Measurements from ENCODE around the gene LCN6.
A peak's percentile ranks its signal among the peaks of the same experiment; 100 is the strongest.
"Not testable (repeated sequence)": the region's sequence is repeated elsewhere in the genome, so short reads cannot be mapped to it uniquely, and the experiment has no call there.

Gene LCN6, protein sequence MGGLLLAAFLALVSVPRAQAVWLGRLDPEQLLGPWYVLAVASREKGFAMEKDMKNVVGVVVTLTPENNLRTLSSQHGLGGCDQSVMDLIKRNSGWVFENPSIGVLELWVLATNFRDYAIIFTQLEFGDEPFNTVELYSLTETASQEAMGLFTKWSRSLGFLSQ

GRCh38 chr9:136748201-136748600, at the start of gene LCN6:
LCN6 (minus strand) TSS chr9:136748525; CDS start chr9:136748483, 42 bp downstream.
- no peak for DNase-seq

GRCh38 chr9:136796775-136797347, 48.5 kb upstream of the LCN6 start:
- not testable (repeated sequence) for DNase-seq

DNA sequence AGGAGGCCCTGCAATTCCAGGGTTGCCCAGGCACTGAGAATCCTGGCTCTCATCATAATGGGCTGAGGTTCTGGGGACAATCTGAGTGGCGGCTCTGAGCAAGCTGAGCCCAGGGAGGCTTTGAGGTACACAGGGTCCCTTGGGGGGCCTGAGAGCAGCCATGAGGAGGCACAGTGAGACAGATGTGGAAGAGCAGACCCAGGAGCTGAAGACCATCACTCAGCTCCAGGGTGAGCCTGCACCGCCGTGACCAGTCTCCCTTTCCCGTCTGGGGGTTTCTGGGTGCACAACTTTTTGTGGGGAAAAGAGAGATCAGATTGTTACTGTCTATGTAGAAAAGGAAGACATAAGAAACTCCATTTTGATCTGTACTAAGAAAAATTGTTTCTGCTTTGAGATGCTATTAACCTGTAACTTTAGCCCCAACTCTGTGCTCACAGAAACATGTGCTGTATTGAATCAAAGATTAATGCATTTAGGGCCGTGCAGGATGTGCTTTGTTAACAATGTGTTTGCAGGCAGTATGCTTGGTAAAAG, 48.0 kb upstream of the LCN6 start, which contains the start of gene CCDC183:
TSS of gene CCDC183 (plus strand) at position 101 of the 537 bp plus-strand sequence. CDS start at position 161, 60 bp downstream.
- DNase-seq = no peak

DNA sequence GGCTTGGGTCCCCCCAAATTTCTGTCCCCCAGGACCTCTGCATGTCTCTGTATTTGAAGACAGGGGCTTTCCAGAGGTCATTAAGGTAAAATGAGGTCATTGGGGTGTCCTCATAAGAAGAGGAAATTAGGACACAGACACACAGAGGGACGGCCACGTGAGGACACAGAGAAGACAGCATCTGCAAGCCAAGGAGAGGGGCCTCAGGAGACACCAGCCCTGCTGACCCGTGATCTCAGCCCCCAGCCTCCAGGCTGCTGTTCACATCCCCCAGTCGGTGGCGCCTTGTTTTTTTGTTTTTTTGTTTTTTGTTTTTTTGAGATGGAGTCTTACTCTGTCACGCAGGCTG, 46.6 kb upstream of the LCN6 start:
- DNase-seq = no peak

DNA sequence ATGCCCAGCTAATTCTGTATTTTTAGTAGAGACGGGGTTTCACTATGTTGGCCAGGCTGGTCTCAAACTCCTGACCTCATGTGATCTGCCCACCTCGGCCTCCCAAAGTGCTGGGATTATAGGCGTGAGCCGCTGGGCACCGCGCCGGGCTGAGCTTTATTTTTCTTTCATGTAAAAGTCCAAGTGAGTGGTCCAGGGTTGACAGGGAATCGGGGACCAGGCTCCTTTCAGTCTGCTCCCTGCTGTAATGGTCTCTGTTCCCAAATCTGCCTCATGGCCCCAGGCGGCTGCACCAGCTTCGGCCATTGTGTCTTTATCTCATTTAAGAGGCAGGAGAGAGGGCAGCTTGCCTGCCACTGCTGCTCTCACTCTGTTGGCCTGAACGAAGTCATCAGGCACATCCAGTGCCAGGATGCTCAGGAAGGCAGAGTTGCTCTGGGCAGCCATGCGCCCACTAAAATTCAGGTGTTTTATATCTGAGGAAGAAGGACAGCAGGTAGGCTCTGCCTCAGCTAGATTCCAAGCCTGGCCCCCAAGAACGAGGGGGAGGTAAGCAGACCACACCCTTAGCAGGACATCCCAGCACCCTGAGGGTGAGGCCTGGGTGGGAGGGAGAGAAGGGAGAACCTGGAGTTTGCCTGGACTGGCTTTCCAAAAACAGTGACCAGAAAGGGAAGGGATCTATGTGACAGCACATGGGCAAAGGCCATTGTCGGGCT, 46.1 kb upstream of the LCN6 start:
- DNase-seq = no peak

GRCh38 chr9:136793086-136793946, 45.0 kb upstream of the LCN6 start:
- DNase-seq = no peak

DNA sequence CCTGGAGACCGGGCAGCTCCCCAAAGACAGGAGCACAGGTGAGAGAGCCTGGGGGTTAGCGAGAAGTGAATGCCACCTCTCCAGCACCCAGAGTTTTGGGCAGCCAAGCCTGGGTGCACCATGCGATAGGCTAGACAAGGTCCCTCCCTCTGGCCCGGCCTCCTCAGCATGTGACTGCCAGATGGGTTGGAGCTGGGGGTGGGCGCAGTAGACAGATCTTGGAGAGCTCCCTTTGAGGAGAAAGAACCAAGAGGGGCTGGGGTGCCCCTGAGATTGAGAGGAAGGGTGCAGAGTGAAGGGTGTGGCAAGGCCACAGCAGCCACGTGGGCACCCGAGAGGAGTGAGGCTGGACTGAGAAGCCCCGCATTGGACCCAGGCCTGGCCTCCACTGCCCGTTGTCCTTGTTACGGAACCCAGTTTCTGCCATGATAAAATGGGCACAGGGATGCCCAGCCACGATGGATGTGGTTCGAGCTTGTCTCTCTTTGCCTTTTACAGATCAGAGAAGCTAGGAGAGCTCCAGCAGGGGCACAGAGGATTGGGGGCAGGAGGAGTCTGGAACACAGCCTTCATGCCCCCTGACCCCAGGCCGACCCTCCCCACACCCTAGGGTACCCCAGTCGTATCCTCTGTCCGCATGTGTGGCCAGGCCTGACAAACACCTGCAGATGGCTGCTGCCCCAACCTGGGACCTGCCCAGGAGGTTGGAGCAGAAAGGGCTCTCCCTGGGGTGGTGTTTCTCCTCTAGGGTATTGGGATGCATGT, 44.2 kb upstream of the LCN6 start:
- no peak for DNase-seq

DNA sequence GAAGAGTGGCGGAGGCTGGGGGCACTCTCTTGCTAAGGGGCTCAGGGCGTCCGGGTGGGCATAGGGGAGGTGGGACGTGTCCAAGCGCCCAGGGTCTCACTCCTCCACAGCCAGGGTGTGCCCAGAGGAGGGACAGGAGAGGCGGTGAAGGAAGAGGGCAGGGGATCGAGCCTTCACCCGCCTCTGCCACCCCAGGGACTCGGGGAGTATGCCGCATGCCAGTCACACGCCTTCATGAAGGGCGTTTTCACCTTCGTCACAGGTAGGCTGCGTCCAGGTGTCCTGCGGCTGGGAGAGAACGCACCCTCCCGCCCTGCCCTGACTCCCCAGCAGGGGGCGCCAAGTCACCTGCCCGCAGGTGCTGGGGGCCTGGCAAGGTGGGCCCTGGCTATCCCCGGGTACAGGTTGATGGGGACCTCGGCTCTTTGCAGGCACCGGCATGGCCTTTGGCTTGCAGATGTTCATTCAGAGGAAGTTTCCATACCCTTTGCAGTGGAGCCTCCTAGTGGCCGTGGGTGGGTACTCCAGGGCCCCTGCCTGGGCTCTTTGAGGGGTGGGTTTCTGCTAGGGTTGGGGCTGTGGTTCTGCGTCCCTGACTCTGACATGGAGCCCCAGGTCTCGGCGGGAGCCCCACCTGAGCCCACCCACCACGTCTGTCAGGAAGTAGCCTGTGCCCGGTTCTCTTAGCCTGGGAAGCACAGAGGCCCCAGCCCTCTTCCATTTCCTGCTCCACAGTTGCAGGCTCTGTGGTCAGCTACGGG, 43.4 kb upstream of the LCN6 start:
- peak; percentile 73 for DNase-seq

- peak; percentile 100 for DNase-seq
These were observed 42.6 kb upstream of the LCN6 start, which contains the start of gene TMEM141 for GRCh38 chr9:136790640-136791515. TMEM141 (plus strand) TSS chr9:136791344; CDS start chr9:136791371, 27 bp downstream.

DNA sequence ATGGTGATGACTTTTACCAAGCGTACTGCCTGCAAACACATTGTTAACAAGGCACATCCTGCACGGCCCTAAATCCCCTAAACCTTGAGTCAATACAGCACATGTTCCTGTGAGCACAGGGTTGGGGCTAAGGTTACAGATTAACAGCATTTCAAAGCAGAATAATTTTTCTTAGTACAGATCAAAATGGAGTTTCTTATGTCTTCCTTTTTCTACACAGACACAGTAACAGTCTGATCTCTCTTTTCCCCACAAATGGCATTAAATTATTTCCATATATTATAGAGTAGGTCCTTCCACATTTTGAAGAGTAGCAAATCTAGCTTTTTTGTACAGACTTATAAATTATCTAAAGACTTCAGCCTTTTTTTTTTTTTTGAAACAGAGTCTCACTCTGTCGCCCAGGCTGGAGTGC, 41.2 kb upstream of the LCN6 start:
- DNase-seq = no peak

GRCh38 chr9:136788644-136789522, 40.6 kb upstream of the LCN6 start:
- DNase-seq = not testable (repeated sequence)

- peak; percentile 80 for DNase-seq
These were observed 39.5 kb upstream of the LCN6 start for GRCh38 chr9:136787690-136788400.

GRCh38 chr9:136786983-136787382, 38.7 kb upstream of the LCN6 start:
- DNase-seq = not testable (repeated sequence)

DNA sequence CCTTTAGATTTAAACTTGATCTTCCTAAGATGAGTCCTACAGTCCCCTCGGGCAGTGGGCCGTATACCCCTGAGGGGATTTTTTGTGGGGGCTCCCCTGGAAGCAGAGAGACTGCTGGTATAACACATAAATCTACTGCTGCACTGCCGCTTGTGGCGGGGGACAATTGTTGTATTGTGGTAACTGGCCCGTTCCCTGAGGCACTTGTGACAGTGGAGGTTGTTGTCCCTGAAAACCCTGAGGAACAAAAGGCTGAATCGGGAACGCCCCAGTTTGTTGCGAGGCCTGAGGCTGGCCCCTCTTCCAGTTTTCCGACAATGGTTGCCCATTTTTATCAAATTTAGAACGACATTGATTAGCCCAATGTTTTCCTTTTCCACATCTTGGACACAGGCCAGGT, 38.1 kb upstream of the LCN6 start:
- DNase-seq = no peak

DNA sequence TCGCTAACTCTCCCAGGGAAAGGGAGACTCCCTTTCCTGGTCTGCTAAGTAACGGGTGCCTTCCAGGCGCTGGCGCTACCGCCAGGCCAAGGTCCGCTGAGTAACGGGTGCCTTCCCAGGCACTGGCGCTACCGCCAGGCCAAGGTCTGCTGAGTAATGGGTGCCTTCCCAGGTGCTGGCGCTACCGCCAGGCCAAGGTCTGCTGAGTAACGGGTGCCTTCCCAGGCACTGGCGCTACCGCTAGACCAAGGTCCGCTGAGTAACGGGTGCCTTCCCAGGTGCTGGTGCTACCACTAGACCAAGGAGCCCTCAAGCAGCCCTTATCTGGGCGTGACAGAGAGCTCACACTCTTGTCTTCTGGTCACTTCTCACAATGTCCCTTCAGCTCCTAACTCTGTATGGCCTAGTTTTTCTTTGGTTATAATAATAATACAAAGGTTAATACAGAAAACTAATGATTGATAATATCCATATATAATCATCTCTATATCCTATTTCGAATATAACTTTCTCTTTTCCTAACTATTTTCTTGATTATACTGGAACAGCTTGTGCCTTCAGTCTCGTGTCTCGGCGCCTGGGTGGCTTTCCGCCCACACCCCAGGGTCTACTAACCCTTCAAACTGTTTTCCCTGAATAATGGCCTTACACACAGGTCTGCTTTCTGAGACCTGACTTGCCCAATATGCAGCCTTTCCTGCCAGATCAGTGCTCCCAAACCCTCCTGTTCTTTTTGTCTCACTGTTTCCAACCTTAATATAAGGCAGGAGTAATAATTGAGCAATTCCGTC, 37.4 kb upstream of the LCN6 start:
- not testable (repeated sequence) for DNase-seq

GRCh38 chr9:136784997-136785361, 36.7 kb upstream of the LCN6 start:
- DNase-seq = no peak

GRCh38 chr9:136784249-136784996, 36.1 kb upstream of the LCN6 start:
- DNase-seq = no peak
